A549 (cell line): Measurements from ENCODE around the gene LINGO4.

ENCODE experiments used
- TP53 ChIP-seq: fragments of 250-450 bp; sonication (Bioruptor Pico); IDR thresholded peaks from 2 replicates; pipeline ENCODE4 v1.5.0; 2021; ENCODE audit warnings: mild to moderate bottlenecking, moderate library complexity
- TF ChIP-seq, protein P1 (sequence below): fragments of >200 bp; sonication (Bioruptor Twin); formaldehyde crosslinking; IDR thresholded peaks from 3 replicates; pipeline ENCODE4 v1.5.1; 2016

- TF ChIP-seq, protein P1, sequence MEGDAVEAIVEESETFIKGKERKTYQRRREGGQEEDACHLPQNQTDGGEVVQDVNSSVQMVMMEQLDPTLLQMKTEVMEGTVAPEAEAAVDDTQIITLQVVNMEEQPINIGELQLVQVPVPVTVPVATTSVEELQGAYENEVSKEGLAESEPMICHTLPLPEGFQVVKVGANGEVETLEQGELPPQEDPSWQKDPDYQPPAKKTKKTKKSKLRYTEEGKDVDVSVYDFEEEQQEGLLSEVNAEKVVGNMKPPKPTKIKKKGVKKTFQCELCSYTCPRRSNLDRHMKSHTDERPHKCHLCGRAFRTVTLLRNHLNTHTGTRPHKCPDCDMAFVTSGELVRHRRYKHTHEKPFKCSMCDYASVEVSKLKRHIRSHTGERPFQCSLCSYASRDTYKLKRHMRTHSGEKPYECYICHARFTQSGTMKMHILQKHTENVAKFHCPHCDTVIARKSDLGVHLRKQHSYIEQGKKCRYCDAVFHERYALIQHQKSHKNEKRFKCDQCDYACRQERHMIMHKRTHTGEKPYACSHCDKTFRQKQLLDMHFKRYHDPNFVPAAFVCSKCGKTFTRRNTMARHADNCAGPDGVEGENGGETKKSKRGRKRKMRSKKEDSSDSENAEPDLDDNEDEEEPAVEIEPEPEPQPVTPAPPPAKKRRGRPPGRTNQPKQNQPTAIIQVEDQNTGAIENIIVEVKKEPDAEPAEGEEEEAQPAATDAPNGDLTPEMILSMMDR, result no peak
- TF ChIP-seq TP53 (CRISPR knock-in tag), result no peak
Measured at GRCh38 chr1:151820940-151821339, 15.7 kb upstream of the LINGO4 start.
